ENCODE measurements around the gene PLEKHN1. TPM values are rescaled to one million over a fixed set of nuclear protein-coding genes. Genes with fewer than 3 reads are reported as not detected.

PLEKHN1 gene
- total RNA-seq, 6 donors from 2014 or later, result 1.1 to 11.5 (median 1.6) TPM

DNA sequence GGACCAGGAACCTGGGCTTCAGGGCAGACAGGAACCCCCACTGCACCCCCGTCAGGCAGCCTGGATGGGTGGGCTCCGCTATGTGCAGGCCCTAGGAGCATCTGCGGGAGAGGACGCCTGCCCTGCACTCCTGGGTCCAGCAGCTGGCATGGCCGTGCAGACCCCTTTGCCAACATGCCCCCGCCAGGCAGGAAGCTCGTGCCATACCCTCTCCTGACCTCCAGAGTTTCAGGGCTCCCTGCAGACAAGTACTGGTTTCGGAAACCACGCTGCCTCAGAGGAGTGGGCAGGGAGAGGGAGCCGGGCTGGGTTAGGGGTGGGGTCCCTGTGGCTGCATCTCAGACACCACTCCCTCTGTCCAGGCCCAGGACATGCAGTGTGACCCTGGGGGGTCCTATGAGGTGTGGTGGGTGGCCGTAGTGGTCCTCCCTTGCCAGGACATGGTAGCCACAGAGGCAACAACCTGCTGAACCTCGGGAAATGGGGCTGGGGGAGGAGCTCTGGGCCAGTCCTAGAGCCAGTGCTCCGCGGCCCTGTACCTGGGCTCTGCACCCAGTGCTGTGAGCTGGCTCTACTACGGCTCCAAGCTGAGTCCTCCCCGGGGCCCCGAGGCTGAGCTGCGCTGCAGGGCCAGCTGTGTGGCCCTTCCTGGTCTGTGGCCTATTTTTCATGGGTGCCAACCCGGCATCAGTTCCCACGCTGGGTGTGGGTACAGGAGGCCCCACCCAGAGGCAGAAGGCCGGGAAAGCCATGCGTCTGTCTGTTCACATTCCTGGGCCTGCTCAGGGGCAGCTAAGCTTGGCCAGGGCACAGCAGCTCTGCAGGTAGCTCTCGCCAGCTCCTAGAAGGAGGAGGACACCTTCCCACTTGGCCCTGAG lies 1.4 kb downstream of the PLEKHN1 start:
- H3K4me3 ChIP-seq, result peak overlapping the region in 2 of 4 donors; percentile 72 to 73
- peaks cover 0 to 8% (median 5%) of the 10 kb centered on the region in 4 donors for H3K36me3 ChIP-seq
- DNase-seq (peak in 1 of 2 donors; percentile 53), ATAC-seq (ENCODE audit: low FRiP score in 2 of 2) (no peak)
- TF ChIP-seq POLR2A (IDR thresholded peaks at IDR 0.05) (no peak), POLR2AphosphoS5 (IDR thresholded peaks at IDR 0.05) (no peak)
- H3K27me3 ChIP-seq, result peaks cover 0 to 25% (median 11%) of the 10 kb centered on the region in 4 donors
- H3K4me1 ChIP-seq, result peaks cover 12 to 18% (median 16%) of the 10 kb centered on the region in 4 donors
- H3K27ac ChIP-seq, result no peak overlapping the region
- no peaks in the 10 kb centered on the region for H3K9me3 ChIP-seq
- 43 to 82% methylated on average over 2 to 19 of the region's 23 CpGs for WGBS, 2 donors

DNA sequence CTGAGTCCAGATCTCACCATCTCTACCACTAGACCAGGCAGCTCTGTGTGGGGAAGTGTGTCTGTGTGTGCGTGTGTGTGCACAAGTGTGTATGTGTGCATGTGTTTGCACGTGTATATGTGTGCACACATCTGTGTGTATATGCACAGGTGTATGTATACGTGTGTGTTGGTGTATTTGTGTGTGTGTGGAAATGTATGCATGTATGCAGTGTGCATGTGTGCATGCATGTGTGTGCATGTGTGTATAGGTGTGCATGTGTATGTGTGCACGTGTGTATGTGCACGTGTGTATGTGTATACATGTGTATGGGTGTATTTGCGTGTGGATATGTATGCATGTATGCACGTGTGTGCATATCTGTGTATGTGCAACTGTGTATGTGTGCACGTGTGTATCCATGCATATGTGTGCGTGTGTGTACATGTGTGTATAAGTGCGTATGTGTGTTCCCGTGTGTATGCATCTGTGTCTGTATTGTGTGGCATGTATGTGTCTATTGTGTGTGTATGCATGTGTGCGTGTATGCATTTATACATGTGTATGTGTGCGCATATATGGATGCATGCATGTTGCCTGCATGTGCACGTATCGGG lies 3.1 kb downstream of the PLEKHN1 start:
- TF ChIP-seq POLR2AphosphoS5 (IDR thresholded peaks at IDR 0.05) (no peak), POLR2A (IDR thresholded peaks at IDR 0.05) (no peak), EP300 (IDR thresholded peaks at IDR 0.05) (no peak)
- TF ChIP-seq, protein P1, sequence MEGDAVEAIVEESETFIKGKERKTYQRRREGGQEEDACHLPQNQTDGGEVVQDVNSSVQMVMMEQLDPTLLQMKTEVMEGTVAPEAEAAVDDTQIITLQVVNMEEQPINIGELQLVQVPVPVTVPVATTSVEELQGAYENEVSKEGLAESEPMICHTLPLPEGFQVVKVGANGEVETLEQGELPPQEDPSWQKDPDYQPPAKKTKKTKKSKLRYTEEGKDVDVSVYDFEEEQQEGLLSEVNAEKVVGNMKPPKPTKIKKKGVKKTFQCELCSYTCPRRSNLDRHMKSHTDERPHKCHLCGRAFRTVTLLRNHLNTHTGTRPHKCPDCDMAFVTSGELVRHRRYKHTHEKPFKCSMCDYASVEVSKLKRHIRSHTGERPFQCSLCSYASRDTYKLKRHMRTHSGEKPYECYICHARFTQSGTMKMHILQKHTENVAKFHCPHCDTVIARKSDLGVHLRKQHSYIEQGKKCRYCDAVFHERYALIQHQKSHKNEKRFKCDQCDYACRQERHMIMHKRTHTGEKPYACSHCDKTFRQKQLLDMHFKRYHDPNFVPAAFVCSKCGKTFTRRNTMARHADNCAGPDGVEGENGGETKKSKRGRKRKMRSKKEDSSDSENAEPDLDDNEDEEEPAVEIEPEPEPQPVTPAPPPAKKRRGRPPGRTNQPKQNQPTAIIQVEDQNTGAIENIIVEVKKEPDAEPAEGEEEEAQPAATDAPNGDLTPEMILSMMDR (IDR thresholded peaks at IDR 0.05), result no peak
- H3K9me3 ChIP-seq, result no peaks in the 10 kb centered on the region
- H3K4me3 ChIP-seq, result no peak overlapping the region
- WGBS, 2 donors, result 80 to 82% methylated on average over 15 of the region's 15 CpGs
- no peak for DNase-seq
- peaks cover 12 to 18% (median 16%) of the 10 kb centered on the region in 4 donors for H3K4me1 ChIP-seq
- no peaks in the 10 kb centered on the region for H3K36me3 ChIP-seq
- no peak overlapping the region for H3K27ac ChIP-seq
- H3K27me3 ChIP-seq, result peaks cover 0 to 25% (median 13%) of the 10 kb centered on the region in 4 donors
- no peak for ATAC-seq (ENCODE audit: low FRiP score in 2 of 2)

DNA sequence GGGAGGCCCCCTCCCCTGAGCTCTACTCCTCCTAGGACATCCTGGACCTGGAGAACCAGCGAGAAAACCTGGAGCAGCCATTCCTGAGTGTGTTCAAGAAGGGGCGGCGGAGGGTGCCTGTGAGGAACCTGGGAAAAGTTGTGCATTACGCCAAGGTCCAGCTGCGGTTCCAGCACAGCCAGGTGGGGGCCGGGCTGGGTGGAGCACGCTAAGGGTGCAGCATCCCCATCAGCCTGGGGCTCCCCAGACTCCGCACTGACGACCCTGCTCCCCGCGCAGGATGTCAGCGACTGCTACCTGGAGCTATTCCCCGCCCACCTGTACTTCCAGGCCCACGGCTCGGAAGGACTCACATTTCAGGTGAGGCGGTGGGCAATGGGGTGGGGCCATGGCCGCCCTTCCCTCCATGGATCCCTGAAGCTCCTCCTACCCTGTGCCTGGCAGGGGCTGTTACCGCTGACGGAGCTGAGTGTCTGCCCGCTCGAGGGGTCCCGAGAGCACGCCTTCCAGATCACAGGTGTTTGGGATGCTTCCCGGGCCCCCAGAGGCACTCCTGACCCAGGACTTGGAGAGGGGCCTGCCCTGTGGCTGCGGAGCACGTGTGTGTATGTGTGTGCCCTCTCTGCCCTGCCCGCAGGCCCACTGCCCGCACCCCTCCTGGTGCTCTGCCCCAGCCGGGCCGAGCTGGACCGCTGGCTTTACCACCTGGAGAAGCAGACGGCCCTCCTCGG lies 4.1 kb downstream of the PLEKHN1 start:
- Histone ChIP-seq H3K9me3 (no peaks in the 10 kb centered on the region), H3K4me1 (peaks cover 12 to 18% (median 16%) of the 10 kb centered on the region in 4 donors), H3K36me3 (no peaks in the 10 kb centered on the region), H3K27me3 (peaks cover 0 to 25% (median 13%) of the 10 kb centered on the region in 4 donors), H3K27ac (no peak overlapping the region), H3K4me3 (no peak overlapping the region)
- peak in 1 of 2 donors; percentile 69 for DNase-seq
- no peak for TF ChIP-seq POLR2AphosphoS5 (IDR thresholded peaks at IDR 0.05)
- TF ChIP-seq EP300 (IDR thresholded peaks at IDR 0.05), result no peak
- TF ChIP-seq, protein P1 (IDR thresholded peaks at IDR 0.05), result no peak
- no peak for TF ChIP-seq POLR2A (IDR thresholded peaks at IDR 0.05)
- 20 to 24% methylated on average over 1 to 22 of the region's 33 CpGs for WGBS, 2 donors
- ATAC-seq (ENCODE audit: low FRiP score in 2 of 2), result no peak

DNA sequence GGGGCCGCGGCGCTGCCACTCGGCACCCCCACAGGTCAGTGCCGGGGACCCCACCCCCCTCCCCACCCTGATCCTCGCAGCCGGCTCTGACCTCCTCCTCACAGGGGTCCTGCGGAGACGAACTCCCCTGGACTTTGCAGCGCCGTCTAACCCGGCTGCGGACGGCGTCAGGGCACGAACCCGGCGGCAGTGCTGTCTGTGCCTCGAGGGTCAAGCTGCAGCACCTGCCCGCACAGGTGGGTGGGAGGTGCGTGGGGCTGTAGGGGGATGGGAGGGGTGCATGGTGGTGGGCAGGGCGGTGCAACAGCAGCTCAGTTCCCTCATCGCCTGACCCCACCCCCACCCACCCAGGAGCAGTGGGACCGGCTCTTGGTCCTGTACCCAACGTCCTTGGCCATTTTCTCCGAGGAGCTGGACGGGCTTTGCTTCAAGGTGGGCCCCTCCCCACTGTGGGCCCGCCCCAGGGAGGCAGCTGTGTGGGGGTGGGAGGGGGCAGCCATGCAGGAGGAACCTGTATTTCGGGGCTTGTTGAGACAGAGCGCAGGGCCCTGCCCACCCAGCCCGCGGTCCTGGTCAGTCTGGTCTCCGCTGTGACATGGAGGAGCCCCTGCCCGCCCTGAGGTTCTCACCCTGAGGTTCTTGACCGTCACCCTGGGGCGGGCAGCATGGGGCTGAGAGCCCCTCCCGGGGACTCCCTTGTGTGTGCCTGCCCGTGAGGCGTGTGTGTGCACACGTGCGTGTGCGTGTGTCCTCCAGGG lies 4.9 kb downstream of the PLEKHN1 start:
- H3K4me1 ChIP-seq, result peaks cover 12 to 17% (median 17%) of the 10 kb centered on the region in 4 donors
- H3K9me3 ChIP-seq, result no peaks in the 10 kb centered on the region
- TF ChIP-seq POLR2A (IDR thresholded peaks at IDR 0.05) (no peak), POLR2AphosphoS5 (IDR thresholded peaks at IDR 0.05) (no peak), EP300 (IDR thresholded peaks at IDR 0.05) (no peak)
- TF ChIP-seq, protein P1 (IDR thresholded peaks at IDR 0.05), result no peak
- DNase-seq, result peak in 1 of 2 donors; percentile 70
- H3K36me3 ChIP-seq, result no peaks in the 10 kb centered on the region
- peaks cover 0 to 25% (median 13%) of the 10 kb centered on the region in 4 donors for H3K27me3 ChIP-seq
- WGBS, 2 donors, result 35% methylated on average over 29 of the region's 42 CpGs; no CpG with 5 or more reads in 1 of the 2 donors
- ATAC-seq (ENCODE audit: low FRiP score in 2 of 2), result no peak
- no peak overlapping the region for H3K4me3 ChIP-seq
- H3K27ac ChIP-seq, result no peak overlapping the region
